Keratinocyte (primary cell): Measurements from ENCODE around the gene TWIST2. TPM values are rescaled to one million over a fixed set of nuclear protein-coding genes. Genes with fewer than 3 reads are reported as not detected.
A peak's percentile ranks its signal among the peaks of the same experiment; 100 is the strongest.

Experiments
- DNase-seq: peaks from one replicate; pipeline ENCODE4 v3.0.0-alpha.2; 2011; ENCODE audit warnings: low read depth, missing footprints, low spot score
- FAIRE-seq: peaks from 2 replicates; lab custom pipeline; 2011; peaks lifted over from hg19 to GRCh38; lab: Jason Lieb, UNC
- H2AFZ ChIP-seq: 2 replicates; pipeline ENCODE4 v1.6.0; 2012; ENCODE audit warnings: low read length, control low read depth, inconsistent platforms; ENCODE audit not compliant: control insufficient read depth
- H3K27ac ChIP-seq: 2 replicates; pipeline ENCODE4 v1.5.1; 2011; ENCODE audit warnings: low read length; ENCODE audit not compliant: control insufficient read depth, insufficient read depth
- H3K27me3 ChIP-seq: 3 replicates; pipeline ENCODE4 v1.6.0; 2011; ENCODE audit warnings: low read length; ENCODE audit not compliant: control insufficient read depth, insufficient read depth; ENCODE audit errors: extremely low read depth
- H3K36me3 ChIP-seq, 2 experiments: 2 replicates in 1 of 2; 3 replicates in 1 of 2; pipeline ENCODE4 v1.5.1; 2011; ENCODE audit warnings: low read length in 2 of 2, mild to moderate bottlenecking in 1 of 2; ENCODE audit not compliant: control insufficient read depth in 2 of 2, insufficient read depth in 2 of 2; ENCODE audit errors: extremely low read depth in 1 of 2
- H3K4me1 ChIP-seq: 3 replicates; pipeline ENCODE4 v1.5.1; 2011; ENCODE audit warnings: low read length; ENCODE audit not compliant: control insufficient read depth, insufficient read depth; ENCODE audit errors: extremely low read depth
- H3K4me2 ChIP-seq: 3 replicates; pipeline ENCODE4 v1.6.0; 2011; ENCODE audit warnings: low read depth, low read length; ENCODE audit not compliant: control insufficient read depth, insufficient read depth; ENCODE audit errors: extremely low read depth
- H3K4me3 ChIP-seq, 3 experiments: fragments of 200-600 bp in 1 of 3; sonication (generic) in 1 of 3; 2 replicates in 2 of 3; 3 replicates in 1 of 3; pipeline ENCODE4 v1.5.1; 2011 to 2016; ENCODE audit warnings: low read length in 3 of 3, mild to moderate bottlenecking in 3 of 3, control low read depth in 2 of 3, inconsistent platforms in 1 of 3, low read depth in 1 of 3, mixed read lengths in 1 of 3, mixed run types in 1 of 3, moderate library complexity in 1 of 3; ENCODE audit not compliant: control insufficient read depth in 2 of 3, insufficient read depth in 2 of 3; ENCODE audit errors: extremely low read depth in 1 of 3
- H3K79me2 ChIP-seq: 2 replicates; pipeline ENCODE4 v1.6.0; 2012; ENCODE audit warnings: low read length; ENCODE audit not compliant: control insufficient read depth, insufficient read depth
- H3K9ac ChIP-seq: 3 replicates; pipeline ENCODE4 v1.6.0; 2011; ENCODE audit warnings: low read length; ENCODE audit not compliant: control insufficient read depth, insufficient read depth; ENCODE audit errors: extremely low read depth
- H3K9me1 ChIP-seq: 3 replicates; pipeline ENCODE4 v1.6.0; 2011; ENCODE audit warnings: low read length; ENCODE audit not compliant: control insufficient read depth, insufficient read depth; ENCODE audit errors: extremely low read depth
- H3K9me3 ChIP-seq: 2 replicates; pipeline ENCODE4 v1.5.1; 2012; ENCODE audit warnings: low read depth, low read length; ENCODE audit not compliant: control insufficient read depth
- H4K20me1 ChIP-seq: 3 replicates; pipeline ENCODE4 v1.6.0; 2011; ENCODE audit warnings: low read length; ENCODE audit not compliant: control insufficient read depth, insufficient read depth; ENCODE audit errors: extremely low read depth
- EZH2 ChIP-seq: IDR thresholded peaks from one replicate; pipeline ENCODE4 v1.6.1; 2012; ENCODE audit warnings: inconsistent platforms, mild to moderate bottlenecking, low read length, moderate library complexity
- dilution Hi-C: fragments of 300-500 bp; cut with MboI; formaldehyde crosslinking; loops from one replicate; pipeline ENCODE4 v1.7.0; 2020; ENCODE audit warnings: low sequenced_read_pairs; ENCODE audit not compliant: extremely low pct_ligation_motif_present
- polyA plus RNA-seq, 5 experiments: library from polyadenylated mRNA; depleted of rRNA in 3 of 5; stranded (reverse) in 3 of 5; stranded (forward) in 1 of 5; unstranded in 1 of 5; fragments of >200 nt; gene quantifications; 1 replicate in 1 of 5; 2 replicates in 3 of 5; 3 replicates in 1 of 5; pipeline versions ENCODE4 v1.2.1 to v1.2.3, GENCODE V29; 2011 to 2012; ENCODE audit warnings: missing spikeins in 2 of 5, low read depth in 1 of 5, low replicate concordance in 1 of 5
- TF ChIP-seq, protein P1 (sequence below), 3 experiments: IDR thresholded peaks in 1 of 3; conservative IDR thresholded peaks in 1 of 3; optimal IDR thresholded peaks in 1 of 3; 2 replicates in 2 of 3; 3 replicates in 1 of 3; pipeline versions ENCODE3 to v1.5.1; 2011; ENCODE audit warnings: low read length in 3 of 3, mild to moderate bottlenecking in 3 of 3, moderate library complexity in 2 of 3, control low read depth in 1 of 3, inconsistent platforms in 1 of 3; ENCODE audit not compliant: insufficient read depth in 2 of 3; ENCODE audit errors: extremely low read depth in 1 of 3

The TWIST2 gene
- polyA plus RNA-seq, 1 donor (not counting 4 experiments of a cell fraction or from before 2014, with no cell fraction given), result 5.5 TPM

DNA sequence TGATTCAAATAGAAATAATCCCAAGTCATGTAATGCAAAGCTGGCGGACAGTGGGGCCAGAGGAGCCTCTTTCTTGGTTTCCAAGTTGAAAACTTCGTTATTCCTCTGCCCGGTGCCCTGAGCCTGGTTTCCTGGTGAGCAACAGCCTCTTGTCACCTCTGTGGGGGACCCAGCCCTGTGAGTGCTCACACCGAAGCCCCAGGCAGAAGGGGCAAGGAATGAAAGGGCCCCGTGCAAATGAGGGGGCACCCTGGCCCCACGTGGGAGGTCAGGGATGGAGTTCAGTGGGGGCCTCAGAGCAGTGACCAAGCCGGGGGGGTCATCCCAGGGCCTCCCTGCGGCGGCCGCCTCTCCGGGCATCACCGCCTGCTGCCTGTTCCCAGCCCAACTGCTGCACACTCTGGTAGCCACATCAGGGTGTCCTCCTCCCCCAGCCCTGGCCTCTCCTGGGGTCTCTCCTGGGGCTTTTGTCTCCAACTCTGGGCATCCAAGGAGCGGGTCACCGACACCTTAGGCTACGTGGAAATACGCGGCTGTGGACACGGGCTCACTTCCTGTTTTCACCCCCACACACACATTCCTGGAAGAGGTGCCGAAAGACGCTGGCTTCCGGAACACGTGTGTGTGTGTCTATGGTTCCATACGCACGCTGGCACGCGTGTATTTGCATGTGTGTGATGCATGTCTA, 64.5 kb downstream of the TWIST2 start:
- Histone ChIP-seq H3K9ac (no peak overlapping the region), H3K27me3 (no peaks in the 10 kb centered on the region), H2AFZ (no peak overlapping the region), H4K20me1 (no peaks in the 10 kb centered on the region), H3K4me1 (peaks cover 11% of the 10 kb centered on the region), H3K4me2 (no peak overlapping the region), H3K27ac (no peak overlapping the region), H3K4me3 (no peak overlapping the region), H3K9me1 (no peaks in the 10 kb centered on the region), H3K36me3 (no peaks in the 10 kb centered on the region), H3K9me3 (no peaks in the 10 kb centered on the region), H3K79me2 (no peaks in the 10 kb centered on the region)
- FAIRE-seq (no peak), DNase-seq (no peak)
- TF ChIP-seq, protein P1, sequence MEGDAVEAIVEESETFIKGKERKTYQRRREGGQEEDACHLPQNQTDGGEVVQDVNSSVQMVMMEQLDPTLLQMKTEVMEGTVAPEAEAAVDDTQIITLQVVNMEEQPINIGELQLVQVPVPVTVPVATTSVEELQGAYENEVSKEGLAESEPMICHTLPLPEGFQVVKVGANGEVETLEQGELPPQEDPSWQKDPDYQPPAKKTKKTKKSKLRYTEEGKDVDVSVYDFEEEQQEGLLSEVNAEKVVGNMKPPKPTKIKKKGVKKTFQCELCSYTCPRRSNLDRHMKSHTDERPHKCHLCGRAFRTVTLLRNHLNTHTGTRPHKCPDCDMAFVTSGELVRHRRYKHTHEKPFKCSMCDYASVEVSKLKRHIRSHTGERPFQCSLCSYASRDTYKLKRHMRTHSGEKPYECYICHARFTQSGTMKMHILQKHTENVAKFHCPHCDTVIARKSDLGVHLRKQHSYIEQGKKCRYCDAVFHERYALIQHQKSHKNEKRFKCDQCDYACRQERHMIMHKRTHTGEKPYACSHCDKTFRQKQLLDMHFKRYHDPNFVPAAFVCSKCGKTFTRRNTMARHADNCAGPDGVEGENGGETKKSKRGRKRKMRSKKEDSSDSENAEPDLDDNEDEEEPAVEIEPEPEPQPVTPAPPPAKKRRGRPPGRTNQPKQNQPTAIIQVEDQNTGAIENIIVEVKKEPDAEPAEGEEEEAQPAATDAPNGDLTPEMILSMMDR (optimal IDR thresholded peaks at IDR 0.05 in 1 of 3, IDR thresholded peaks at IDR 0.05 in 1 of 3, conservative IDR thresholded peaks at IDR 0.05 in 1 of 3; ENCODE audit: extremely low read depth in 1 of 3, insufficient read depth in 2 of 3, low read length in 3 of 3), result no peak
- TF ChIP-seq EZH2, result no peak
- dilution Hi-C loops, result no loop called here

DNA sequence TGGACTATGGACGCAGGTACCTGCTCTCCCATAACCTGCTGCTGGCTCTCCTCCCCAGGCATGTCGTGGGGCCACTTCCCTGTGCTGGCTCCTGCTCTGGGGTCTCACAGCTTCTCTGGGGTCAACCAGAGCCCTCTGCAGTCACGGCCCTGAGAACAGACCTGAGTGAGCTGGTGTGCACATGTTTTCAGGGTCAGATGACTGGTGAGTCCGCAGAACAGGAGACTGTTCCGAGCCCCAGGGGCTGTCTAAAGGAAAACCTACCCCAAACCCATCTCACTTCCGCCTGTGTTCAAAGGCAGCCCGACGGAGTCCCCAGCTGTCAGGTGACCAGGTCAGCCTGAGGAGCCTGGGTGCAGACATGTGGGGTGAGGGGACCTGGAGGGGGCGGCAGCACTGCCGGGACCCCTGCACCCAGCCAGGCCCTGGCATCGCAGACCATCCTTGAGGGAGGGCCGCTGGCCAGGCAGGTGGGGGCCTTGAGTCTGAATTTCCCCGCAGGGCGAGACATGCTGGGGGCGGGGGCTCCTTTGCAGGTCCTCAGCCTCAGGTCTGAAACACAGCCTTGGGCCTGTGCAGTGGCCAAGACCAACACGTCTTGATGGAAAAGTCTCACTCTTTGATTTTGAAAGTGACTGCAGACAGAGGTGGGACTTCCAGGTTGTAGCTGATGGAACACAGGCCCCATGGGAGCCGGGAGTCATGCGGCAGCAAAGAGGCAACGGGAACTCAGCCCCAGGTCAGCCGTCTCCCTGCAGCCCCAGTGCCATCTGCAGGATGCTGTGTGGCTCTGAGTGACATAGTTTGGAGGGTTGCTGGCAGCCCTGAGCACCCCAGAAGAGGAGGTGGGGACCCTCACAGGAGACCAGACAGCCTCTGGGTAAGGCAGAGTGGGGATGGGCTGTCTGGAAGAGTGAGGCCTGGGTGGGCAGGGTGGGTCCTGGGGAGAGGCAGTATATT, 65.3 kb downstream of the TWIST2 start:
- dilution Hi-C loops, result no loop called here
- DNase-seq, result no peak

More for the DNA sequence above, 65.3 kb downstream of the TWIST2 start:
- no peaks in the 10 kb centered on the region for H3K9me3 ChIP-seq
- no peak overlapping the region for H3K4me2 ChIP-seq
- H3K9me1 ChIP-seq, result no peaks in the 10 kb centered on the region
- H2AFZ ChIP-seq, result no peak overlapping the region
- H3K79me2 ChIP-seq, result no peaks in the 10 kb centered on the region
- no peak overlapping the region for H3K4me3 ChIP-seq
- no peak overlapping the region for H3K27ac ChIP-seq
- H4K20me1 ChIP-seq, result no peaks in the 10 kb centered on the region
- no peak for FAIRE-seq
- H3K4me1 ChIP-seq, result peaks cover 11% of the 10 kb centered on the region
- no peaks in the 10 kb centered on the region for H3K36me3 ChIP-seq
- H3K27me3 ChIP-seq, result no peaks in the 10 kb centered on the region
- TF ChIP-seq EZH2, result no peak
- TF ChIP-seq, protein P1 (optimal IDR thresholded peaks at IDR 0.05 in 1 of 3, IDR thresholded peaks at IDR 0.05 in 1 of 3, conservative IDR thresholded peaks at IDR 0.05 in 1 of 3; ENCODE audit: extremely low read depth in 1 of 3, insufficient read depth in 2 of 3, low read length in 3 of 3), result peak in 1 of 3 experiments; percentile 3
- H3K9ac ChIP-seq, result no peak overlapping the region
